ENCODE data around the gene ZBTB4.

Gene ZBTB4

GRCh38 chr17:7512824-7513540 lies 33.6 kb upstream of the ZBTB4 start:
- peaks cover 9% of the 10 kb centered on the region for H3K36me3 ChIP-seq
- TF ChIP-seq CTCF (IDR thresholded peaks at IDR 0.05; ENCODE audit: low read depth, low read length): no peak
- H3K4me3 ChIP-seq (ENCODE audit: low read depth, low read length): no peak overlapping the region
- H3K9me3 ChIP-seq: no peaks in the 10 kb centered on the region
- H3K27me3 ChIP-seq: no peaks in the 10 kb centered on the region
- no peaks in the 10 kb centered on the region for H3K4me1 ChIP-seq
- no peak for DNase-seq

GRCh38 chr17:7512105-7512504 lies 32.7 kb upstream of the ZBTB4 start:
- DNase-seq: no peak
- Histone ChIP-seq H3K4me3 (ENCODE audit: low read depth, low read length) (no peak overlapping the region), H3K9me3 (no peaks in the 10 kb centered on the region), H3K36me3 (peaks cover 9% of the 10 kb centered on the region), H3K4me1 (no peaks in the 10 kb centered on the region), H3K27me3 (no peaks in the 10 kb centered on the region)
- TF ChIP-seq CTCF (IDR thresholded peaks at IDR 0.05; ENCODE audit: low read depth, low read length): no peak

GRCh38 chr17:7511108-7511507 lies 31.7 kb upstream of the ZBTB4 start:
- DNase-seq: no peak
- H3K36me3 ChIP-seq: peaks cover 9% of the 10 kb centered on the region
- TF ChIP-seq CTCF (IDR thresholded peaks at IDR 0.05; ENCODE audit: low read depth, low read length): no peak
- no peaks in the 10 kb centered on the region for H3K9me3 ChIP-seq
- H3K27me3 ChIP-seq: no peaks in the 10 kb centered on the region
- H3K4me1 ChIP-seq: no peaks in the 10 kb centered on the region
- no peak overlapping the region for H3K4me3 ChIP-seq (ENCODE audit: low read depth, low read length)

GRCh38 chr17:7509937-7510336 lies 30.5 kb upstream of the ZBTB4 start:
- Histone ChIP-seq H3K9me3 (no peaks in the 10 kb centered on the region), H3K36me3 (peaks cover 9% of the 10 kb centered on the region), H3K27me3 (no peaks in the 10 kb centered on the region), H3K4me3 (ENCODE audit: low read depth, low read length) (no peak overlapping the region), H3K4me1 (no peaks in the 10 kb centered on the region)
- DNase-seq: no peak
- no peak for TF ChIP-seq CTCF (IDR thresholded peaks at IDR 0.05; ENCODE audit: low read depth, low read length)

GRCh38 chr17:7508846-7509245 lies 29.4 kb upstream of the ZBTB4 start:
- DNase-seq: no peak
- TF ChIP-seq CTCF (IDR thresholded peaks at IDR 0.05; ENCODE audit: low read depth, low read length): no peak
- Histone ChIP-seq H3K9me3 (no peaks in the 10 kb centered on the region), H3K4me1 (no peaks in the 10 kb centered on the region), H3K36me3 (peaks cover 9% of the 10 kb centered on the region), H3K27me3 (no peaks in the 10 kb centered on the region), H3K4me3 (ENCODE audit: low read depth, low read length) (no peak overlapping the region)

GRCh38 chr17:7508145-7508544 lies 28.7 kb upstream of the ZBTB4 start:
- no peaks in the 10 kb centered on the region for H3K4me1 ChIP-seq
- H3K27me3 ChIP-seq: no peaks in the 10 kb centered on the region
- no peaks in the 10 kb centered on the region for H3K9me3 ChIP-seq
- peaks cover 16% of the 10 kb centered on the region for H3K36me3 ChIP-seq
- H3K4me3 ChIP-seq (ENCODE audit: low read depth, low read length): no peak overlapping the region
- DNase-seq: no peak
- no peak for TF ChIP-seq CTCF (IDR thresholded peaks at IDR 0.05; ENCODE audit: low read depth, low read length)

Data from BE2C (cell line).